NCI-H82 treated with DMSO at 0.1 percent for 48 hours (cell line): ENCODE measurements around the gene MAN2A1.
"Not testable (repeated sequence)": the region's sequence is repeated elsewhere in the genome, so short reads cannot be mapped to it uniquely, and the experiment has no call there.

ENCODE experiments used
- DNase-seq: peaks from one replicate; lab custom pipeline; 2025; ENCODE audit not compliant: unreplicated experiment; lab: John Stamatoyannopoulos, UW

Gene MAN2A1

DNA sequence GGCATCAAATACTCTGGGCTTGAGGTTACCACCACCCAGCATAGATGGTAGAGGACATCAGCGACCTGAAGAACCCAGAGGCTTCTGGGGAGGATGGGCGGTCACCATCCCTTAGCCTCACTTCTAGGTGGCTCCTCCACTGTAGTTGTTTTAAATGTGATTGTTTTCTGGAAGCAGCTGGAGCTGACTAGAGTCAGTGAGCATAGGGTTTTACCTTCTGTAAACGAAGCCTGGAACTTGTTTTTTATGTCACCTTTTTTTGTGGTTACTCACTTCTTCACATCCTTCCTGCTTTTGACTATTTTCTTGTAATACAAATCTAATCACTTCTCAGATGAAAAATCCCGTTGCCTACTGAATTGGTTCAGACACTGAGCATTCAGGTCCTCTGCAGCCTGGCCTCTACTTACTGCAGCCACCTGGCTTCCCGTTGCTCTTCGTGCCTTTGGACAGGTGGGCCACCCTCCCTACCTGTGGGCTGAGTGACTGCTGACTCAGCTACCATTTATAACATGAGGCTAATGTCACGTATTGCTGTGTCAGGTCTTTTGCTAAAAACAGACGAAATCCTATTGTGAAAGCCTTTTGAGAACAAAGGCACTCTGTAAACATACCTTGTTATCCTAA lies 167.8 kb downstream of the MAN2A1 start:
- DNase-seq = no peak

- DNase-seq = no peak
Measured at GRCh38 chr5:109859537-109859936, 169.8 kb downstream of the MAN2A1 start.

DNA sequence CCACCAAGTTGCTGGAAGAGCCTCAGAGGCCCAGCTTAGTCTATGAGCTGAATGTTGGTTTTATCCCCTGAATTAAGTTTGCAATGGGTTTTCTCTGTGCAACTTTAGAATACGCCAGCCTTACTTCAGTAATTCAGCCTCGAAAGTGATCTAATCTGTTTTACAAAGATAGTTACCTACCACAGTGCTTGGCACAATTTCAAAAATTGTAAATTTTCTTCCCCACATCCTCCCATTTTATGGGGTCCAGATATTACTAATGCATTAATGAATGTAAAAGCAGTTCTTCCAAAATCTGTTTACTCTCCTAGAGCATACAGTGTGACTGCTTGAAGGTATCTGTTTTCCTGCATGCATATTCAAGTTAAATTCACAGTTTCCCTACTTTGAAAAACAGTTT lies 172.6 kb downstream of the MAN2A1 start:
- DNase-seq = no peak

DNA sequence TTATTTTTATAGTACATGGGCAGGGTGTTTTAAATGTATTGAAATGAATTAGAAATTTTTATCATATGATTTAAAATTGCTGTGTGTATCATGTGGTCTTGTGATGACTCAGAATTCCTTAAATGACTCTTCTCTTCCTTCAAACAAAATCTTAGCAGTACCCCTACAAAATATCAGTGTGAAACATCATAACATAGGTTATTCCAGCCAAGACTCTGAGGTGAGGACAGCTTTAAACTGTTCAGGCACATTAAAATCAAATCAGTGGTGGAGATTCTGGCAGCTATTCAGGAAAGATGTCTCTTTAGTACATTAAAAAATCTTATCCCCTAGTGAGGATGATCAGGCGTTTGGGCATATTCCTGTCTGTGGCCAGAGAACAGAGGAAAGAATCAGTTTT lies 174.0 kb downstream of the MAN2A1 start:
- no peak for DNase-seq

- no peak for DNase-seq
Measured at GRCh38 chr5:109865637-109866036, 175.9 kb downstream of the MAN2A1 start.

DNA sequence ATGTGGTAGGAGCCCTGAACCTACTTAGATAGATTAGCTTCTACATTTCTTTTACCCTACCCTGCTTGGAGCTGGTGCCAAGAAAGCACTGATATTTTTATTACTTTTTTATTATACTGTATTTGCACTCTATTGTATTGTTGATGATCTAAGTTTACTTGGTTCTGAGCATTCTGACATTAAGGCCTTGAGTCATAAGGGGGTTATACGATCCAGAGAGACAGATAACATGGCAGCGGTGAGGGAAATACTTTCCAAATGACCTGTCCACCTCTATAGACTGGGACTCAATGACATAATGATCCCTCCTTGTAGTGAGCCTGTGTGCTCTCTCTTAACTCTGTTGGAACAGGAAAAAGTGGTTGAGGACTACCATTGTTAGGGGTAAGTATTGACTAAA lies 176.3 kb downstream of the MAN2A1 start:
- no peak for DNase-seq

- DNase-seq = no peak
Measured at GRCh38 chr5:109868737-109869136, 179.0 kb downstream of the MAN2A1 start.

DNA sequence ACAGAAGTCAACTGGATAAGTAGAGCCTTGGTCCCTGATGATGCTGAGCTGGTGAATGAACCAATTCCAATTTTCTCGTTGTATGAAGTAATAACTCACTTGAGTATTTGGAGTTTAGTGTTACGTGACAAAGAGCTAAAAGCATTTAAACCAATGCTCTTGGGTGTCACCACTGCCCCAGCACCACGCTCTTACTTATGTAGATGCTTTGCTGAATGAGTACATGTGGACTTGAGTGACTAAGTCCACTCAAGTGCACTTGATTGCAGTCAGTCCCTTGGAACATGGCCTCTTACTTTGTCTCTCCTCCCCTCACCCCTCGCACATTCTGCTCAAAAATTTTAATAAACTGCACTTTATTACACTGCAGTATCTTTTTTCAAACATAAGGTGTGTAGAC lies 184.0 kb downstream of the MAN2A1 start:
- no peak for DNase-seq

- no peak for DNase-seq
Measured at GRCh38 chr5:109874108-109874507, 184.4 kb downstream of the MAN2A1 start.

DNA sequence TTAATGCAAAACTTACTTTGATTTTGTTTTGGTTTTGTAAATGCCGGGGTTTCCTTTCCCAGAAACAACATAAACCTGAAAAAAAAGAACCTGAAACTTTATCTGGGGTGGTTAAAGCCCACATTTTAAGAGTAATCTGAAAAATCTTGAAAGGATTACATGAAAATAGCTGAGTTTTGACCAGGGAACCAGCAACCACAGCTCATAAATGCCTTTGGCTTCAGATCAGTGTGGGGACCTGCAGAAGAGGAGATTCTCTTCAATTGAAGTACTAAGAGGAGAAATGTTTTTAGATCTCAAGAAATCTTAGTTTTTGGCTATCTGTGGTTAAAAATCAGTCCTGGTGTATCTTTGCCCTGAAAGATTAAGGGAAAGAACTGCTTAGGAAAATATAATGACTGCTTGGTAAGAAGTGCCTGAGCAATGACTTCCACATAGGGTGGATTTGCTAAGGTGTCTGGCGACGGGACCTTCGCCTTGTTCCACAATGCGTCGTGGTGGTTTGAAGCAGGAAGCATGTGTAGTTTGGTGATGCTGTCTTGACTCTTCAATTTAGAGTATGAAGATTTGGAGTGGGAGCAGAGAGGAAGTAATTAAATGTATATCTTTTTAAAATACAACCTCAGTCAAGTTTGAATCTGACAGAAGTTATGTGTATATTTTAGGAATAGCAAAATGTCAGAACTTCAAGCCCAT lies 186.5 kb downstream of the MAN2A1 start:
- no peak for DNase-seq

DNA sequence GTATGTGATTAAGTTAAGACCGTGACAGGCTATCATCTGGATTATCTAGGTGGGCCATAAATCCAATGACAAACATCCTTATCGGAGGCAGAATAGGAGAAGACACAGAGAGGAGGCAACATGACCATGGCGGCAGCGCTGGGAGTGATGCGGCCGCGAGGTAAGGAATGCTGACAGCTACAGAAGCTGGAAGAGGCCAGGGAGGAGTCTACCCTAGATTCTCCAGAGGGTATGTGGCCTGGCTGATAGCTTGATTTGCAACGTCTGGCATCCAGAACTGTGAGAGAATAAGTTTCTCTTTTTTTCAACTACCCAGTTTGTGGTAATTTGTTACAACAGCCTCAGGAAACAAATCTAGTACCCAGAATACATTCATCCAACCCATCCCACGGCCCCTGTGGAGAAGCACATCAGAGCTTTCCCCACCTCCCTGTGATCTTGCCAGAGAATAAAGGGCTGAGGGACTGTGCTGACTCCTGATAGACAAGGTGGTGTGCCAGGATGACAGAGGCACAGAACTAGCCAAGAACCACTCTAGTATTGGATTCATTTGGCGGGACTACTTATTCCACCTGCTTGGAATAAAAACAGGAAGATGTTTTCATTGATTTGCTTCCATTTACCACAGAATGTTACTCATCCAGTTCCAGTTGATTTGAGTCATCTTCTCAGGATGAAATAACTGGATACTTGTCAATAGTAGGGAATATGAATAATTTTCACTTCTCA lies 187.4 kb downstream of the MAN2A1 start:
- peak; percentile 32 for DNase-seq

GRCh38 chr5:109877670-109878045 lies 187.9 kb downstream of the MAN2A1 start:
- no peak for DNase-seq

DNA sequence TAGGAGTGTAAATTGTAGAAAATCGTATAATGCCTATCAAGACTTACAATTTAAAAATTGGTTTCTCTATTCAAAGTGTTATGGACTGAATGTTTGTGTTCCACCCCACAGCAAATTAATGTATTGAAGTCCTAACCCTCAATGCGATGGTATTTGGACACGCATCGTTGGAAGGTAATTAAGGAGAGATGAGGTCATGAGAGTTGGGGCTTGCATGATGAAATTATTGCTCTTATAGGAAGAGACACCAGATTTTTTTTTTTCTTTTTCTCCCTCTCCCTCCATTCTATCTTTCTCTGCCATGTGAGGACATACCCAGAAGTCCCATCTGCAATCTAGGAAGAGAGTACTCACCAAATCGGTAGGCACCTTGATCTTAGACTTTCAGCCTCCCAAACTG lies 189.2 kb downstream of the MAN2A1 start:
- no peak for DNase-seq

DNA sequence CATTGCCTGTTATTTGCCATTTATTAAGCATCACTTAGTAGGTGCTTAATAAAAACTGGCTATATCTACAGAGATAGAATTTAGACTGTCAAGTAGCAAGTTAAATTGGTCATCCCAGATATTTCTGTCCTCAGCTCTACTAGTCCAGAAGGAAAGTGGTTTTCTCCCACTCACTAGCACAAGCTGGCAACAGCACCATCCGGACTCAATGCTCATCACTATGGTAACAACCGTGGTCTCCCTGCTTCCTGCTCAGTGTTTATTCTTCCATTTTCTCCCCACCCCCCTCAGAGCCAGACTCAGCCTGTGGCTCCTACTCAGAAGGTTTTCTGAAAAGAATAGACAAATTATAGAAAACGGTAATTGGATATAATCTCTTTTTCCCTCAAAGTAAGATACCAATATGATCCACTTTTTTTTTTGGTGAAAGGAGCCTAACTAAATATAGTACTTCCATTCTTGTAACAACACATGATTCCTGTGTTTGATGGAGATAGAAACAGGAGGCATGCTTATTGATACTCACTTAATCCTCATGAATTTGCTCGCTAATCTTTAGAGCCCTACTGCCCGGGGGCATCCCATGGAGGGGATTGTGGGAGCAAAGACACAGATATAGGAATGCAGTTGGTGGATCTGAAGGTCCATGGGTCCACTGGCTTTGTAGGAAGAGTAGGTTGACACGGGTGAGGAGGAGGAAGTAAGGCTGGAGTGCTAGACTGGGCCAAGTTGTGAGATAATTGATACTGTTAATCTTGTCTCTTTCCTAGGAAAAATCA lies 191.4 kb downstream of the MAN2A1 start:
- no peak for DNase-seq

DNA sequence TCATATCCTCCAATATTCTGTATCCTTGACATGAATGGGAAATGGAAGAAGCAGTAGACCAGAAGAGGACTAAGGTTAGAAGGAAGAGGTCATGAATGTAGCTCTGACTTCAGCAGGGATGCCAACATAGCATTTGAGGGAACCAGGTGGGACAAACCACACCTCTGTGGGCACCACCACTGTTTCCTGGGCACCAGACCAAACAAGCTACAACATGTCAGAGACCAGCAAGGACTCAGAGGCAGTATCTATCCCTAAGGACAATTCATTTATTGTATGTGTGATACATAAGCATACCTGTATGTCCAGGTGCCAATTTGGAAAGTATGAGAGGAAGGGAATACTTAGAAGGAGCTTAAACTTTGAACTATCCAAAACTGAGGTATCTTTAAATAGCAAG lies 192.8 kb downstream of the MAN2A1 start:
- DNase-seq = no peak

- no peak for DNase-seq
Measured at GRCh38 chr5:109884676-109885075, 194.9 kb downstream of the MAN2A1 start.

- DNase-seq = no peak
Measured at GRCh38 chr5:109885205-109885604, 195.5 kb downstream of the MAN2A1 start.

GRCh38 chr5:109888989-109889388 lies 199.3 kb downstream of the MAN2A1 start:
- DNase-seq = no peak

DNA sequence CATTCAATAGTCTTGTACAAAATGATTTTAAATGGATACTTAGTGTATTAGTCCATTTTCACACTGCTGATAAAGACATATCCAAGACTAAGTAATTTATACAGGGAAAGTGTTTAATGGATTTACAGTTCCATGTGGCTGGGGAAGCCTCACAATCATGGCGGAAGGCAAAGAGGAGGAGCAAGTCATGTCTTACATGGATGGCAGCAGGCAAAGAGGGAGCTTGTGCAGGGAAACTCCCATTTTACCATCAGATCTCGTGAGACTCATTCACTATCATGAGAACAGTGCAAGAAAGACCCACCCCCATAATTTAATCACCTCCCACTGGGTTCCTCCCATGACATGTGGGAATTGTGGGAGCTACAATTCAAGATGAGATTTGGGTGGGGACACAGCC lies 203.5 kb downstream of the MAN2A1 start:
- not testable (repeated sequence) for DNase-seq

DNA sequence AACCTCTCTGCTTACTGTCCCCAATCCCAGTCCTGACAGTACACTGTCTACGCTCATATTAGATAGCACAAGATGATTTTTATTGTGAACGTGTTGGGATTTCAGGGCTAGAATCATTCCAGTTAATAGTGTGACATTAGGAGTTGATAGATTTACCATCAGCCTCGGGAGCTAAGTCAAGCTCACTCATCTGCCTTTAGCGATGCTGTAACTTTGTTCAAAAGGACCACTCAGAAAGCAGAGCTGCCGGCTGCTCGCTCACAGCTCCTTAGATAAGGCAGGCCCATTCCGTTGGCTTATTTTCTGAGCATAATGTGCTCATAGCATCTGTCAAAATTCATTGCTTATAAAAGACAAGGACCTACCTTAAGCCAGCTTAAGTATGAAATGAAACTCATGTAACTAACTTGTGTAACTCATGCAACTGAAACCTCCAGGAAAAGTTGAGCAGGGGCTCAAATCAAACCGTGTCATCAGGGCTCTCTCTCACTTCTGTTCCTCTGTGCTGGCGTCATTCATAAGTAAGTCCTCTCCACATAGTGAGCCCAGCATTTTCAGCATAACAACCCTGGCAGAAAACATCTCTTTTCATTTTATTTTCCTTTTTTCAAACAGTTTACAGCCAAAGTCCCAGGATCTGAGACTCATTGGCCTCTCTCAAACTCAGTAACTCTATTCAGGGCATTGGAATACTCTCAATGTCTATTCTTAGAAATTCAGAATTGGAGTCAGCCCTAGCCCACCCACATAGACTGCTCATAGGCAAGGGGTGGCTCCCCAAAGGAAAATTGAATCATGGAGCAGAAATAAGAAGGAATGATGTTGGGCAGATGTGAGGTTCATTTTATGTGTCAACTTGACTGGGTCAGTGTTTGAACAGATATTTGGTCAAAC lies 208.8 kb downstream of the MAN2A1 start:
- no peak for DNase-seq

GRCh38 chr5:109899163-109899535 lies 209.4 kb downstream of the MAN2A1 start:
- DNase-seq = no peak
